Panc1 (cell line): Measurements from ENCODE around the gene TK2. TPM values are rescaled to one million over a fixed set of nuclear protein-coding genes. Genes with fewer than 3 reads are reported as not detected.

Experiments
- ATAC-seq: fragments of 200-7000 bp; cut with Tn5 transposase; 2 replicates; pipeline ENCODE4 v1.9.1; 2020; ENCODE audit warnings: mild to moderate bottlenecking, moderate library complexity
- BruUV-seq: library from RNA; stranded (reverse); fragments of 400-500 nt; replicated peaks from 2 replicates; lab custom pipeline; 2021; lab: Mats Ljungman, UMichigan
- CTCF ChIA-PET: fragments of 300-600 bp; sonication (Branson Sonifier 250); formaldehyde crosslinking; loops from one replicate; lab custom pipeline; 2022; ENCODE audit warnings: antibody characterized with exemption; lab: Charles Lee
- POLR2A ChIA-PET: fragments of 300-600 bp; sonication (Branson Sonifier 250); formaldehyde crosslinking; loops from one replicate; lab custom pipeline; 2022; ENCODE audit warnings: antibody characterized with exemption; lab: Charles Lee
- DNase-seq: peaks from one replicate; pipeline ENCODE4 v3.0.0-alpha.2; 2010; ENCODE audit warnings: low read depth, low spot score
- H3K27ac ChIP-seq: 2 replicates; pipeline ENCODE4 v1.5.1; 2011; ENCODE audit warnings: mild to moderate bottlenecking, low read length, inconsistent platforms
- H3K27me3 ChIP-seq: fragments of 200-500 bp; sonication (Bioruptor generic); 2 replicates; pipeline ENCODE4 v1.6.0; 2014; ENCODE audit warnings: low read length, inconsistent platforms; ENCODE audit not compliant: control insufficient read depth, insufficient read depth
- H3K36me3 ChIP-seq: fragments of 200-500 bp; sonication (Bioruptor generic); 2 replicates; pipeline ENCODE4 v1.5.1; 2014; ENCODE audit warnings: inconsistent platforms, mild to moderate bottlenecking, low read length, moderate library complexity; ENCODE audit not compliant: control insufficient read depth, insufficient read depth
- H3K4me1 ChIP-seq: 2 replicates; pipeline ENCODE4 v1.5.1; 2011; ENCODE audit warnings: inconsistent platforms, mild to moderate bottlenecking, low read length, moderate library complexity; ENCODE audit not compliant: control insufficient read depth, insufficient read depth
- H3K4me3 ChIP-seq, 2 experiments: 2 replicates each; pipeline ENCODE4 v1.5.1; 2011 to 2012; ENCODE audit warnings: low read depth in 2 of 2, low read length in 2 of 2, mild to moderate bottlenecking in 2 of 2, inconsistent platforms in 1 of 2, moderate library complexity in 1 of 2
- H3K9me3 ChIP-seq: fragments of 200-500 bp; sonication (Bioruptor generic); 2 replicates; pipeline ENCODE4 v1.5.1; 2014; ENCODE audit warnings: low read depth, mild to moderate bottlenecking, inconsistent platforms, low read length, moderate library complexity; ENCODE audit not compliant: control insufficient read depth, insufficient read depth
- POLR2AphosphoS5 ChIP-seq: IDR thresholded peaks from 2 replicates; pipeline ENCODE4 v1.6.1; 2012; ENCODE audit warnings: mild to moderate bottlenecking, low read depth, low read length, moderate library complexity
- SIN3A ChIP-seq: IDR thresholded peaks from 2 replicates; pipeline ENCODE4 v1.6.1; 2012; ENCODE audit warnings: low read depth, mild to moderate bottlenecking, low read length, moderate library complexity, borderline replicate concordance; ENCODE audit not compliant: insufficient read depth
- TCF7L2 ChIP-seq: IDR thresholded peaks from 2 replicates; pipeline ENCODE4 v1.6.1; 2011; ENCODE audit warnings: mild to moderate bottlenecking, low read depth, low read length, inconsistent platforms
- in situ Hi-C: cut with HindIII; loops from 2 replicates; pipeline ENCODE4 v1.10.0; 2016; ENCODE audit warnings: low sequenced_read_pairs, low pct_unique_long_range_greater_than_20kb
- intact Hi-C: fragments of 100-400 bp; cut with micrococcal nuclease; formaldehyde crosslinking; loops from one replicate; pipeline ENCODE4 v1.10.0; 2022; ENCODE audit not compliant: unreplicated experiment
- total RNA-seq: library from RNA; stranded (reverse); gene quantifications from one replicate; pipeline ENCODE4 v1.2.1, GENCODE V29; 2021; ENCODE audit not compliant: unreplicated experiment
- TF ChIP-seq, protein P1 (sequence below): fragments of 450-650 bp; IDR thresholded peaks from 2 replicates; pipeline ENCODE4 v1.5.1; 2017; ENCODE audit warnings: mild to moderate bottlenecking
- TF ChIP-seq, protein P2 (sequence below), 2 experiments: IDR thresholded peaks; 2 replicates each; pipeline ENCODE4 v1.6.1; 2011 to 2012; ENCODE audit warnings: low read depth in 2 of 2, control low read depth in 1 of 2, low read length in 1 of 2, mild to moderate bottlenecking in 1 of 2, moderate library complexity in 1 of 2; ENCODE audit not compliant: insufficient read depth in 1 of 2

Gene TK2
- total RNA-seq, 1 experiment from 2014 or later, result 17.1 TPM

DNA sequence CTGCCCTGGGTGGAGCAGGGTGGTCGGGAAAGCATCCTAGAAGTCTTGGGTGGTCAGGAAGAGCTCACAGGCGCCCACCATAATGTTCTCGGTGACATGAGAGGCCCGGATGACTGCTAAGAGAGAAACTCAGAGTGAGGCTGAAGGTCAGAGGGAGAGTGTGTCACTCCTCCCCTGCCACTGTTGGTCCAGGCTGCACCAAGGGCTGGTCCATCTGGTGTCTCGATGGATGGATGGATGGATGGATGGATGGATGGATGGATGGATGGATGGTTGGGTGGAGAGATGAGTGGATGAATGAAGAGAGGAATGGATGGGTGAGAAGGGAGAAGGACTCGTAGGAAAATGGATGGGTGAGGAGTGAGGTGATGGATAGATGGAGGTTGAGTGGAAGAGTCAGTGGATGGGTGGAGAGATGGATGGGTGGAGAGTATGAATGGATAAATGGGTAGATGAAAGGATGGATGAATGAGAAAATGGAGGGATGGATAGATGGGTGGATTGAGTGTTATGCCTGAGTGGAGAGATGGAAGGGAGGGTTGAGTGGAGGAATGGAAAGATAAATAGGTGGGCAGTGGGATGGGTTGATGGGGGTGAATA is 79.9 kb downstream of the TK2 start:
- BruUV-seq, result no TSS peak
- no peak overlapping the region for H3K27ac ChIP-seq
- POLR2A ChIA-PET, result no interaction called here
- CTCF ChIA-PET, result no interaction called here
- H3K9me3 ChIP-seq, result no peaks in the 10 kb centered on the region
- no peaks in the 10 kb centered on the region for H3K36me3 ChIP-seq
- no peaks in the 10 kb centered on the region for H3K27me3 ChIP-seq
- intact Hi-C loops, result no loop called here
- ATAC-seq, result no peak
- TF ChIP-seq POLR2AphosphoS5 (no peak), SIN3A (no peak), TCF7L2 (no peak)
- TF ChIP-seq, protein P1, sequence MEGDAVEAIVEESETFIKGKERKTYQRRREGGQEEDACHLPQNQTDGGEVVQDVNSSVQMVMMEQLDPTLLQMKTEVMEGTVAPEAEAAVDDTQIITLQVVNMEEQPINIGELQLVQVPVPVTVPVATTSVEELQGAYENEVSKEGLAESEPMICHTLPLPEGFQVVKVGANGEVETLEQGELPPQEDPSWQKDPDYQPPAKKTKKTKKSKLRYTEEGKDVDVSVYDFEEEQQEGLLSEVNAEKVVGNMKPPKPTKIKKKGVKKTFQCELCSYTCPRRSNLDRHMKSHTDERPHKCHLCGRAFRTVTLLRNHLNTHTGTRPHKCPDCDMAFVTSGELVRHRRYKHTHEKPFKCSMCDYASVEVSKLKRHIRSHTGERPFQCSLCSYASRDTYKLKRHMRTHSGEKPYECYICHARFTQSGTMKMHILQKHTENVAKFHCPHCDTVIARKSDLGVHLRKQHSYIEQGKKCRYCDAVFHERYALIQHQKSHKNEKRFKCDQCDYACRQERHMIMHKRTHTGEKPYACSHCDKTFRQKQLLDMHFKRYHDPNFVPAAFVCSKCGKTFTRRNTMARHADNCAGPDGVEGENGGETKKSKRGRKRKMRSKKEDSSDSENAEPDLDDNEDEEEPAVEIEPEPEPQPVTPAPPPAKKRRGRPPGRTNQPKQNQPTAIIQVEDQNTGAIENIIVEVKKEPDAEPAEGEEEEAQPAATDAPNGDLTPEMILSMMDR, result no peak
- TF ChIP-seq, protein P2, sequence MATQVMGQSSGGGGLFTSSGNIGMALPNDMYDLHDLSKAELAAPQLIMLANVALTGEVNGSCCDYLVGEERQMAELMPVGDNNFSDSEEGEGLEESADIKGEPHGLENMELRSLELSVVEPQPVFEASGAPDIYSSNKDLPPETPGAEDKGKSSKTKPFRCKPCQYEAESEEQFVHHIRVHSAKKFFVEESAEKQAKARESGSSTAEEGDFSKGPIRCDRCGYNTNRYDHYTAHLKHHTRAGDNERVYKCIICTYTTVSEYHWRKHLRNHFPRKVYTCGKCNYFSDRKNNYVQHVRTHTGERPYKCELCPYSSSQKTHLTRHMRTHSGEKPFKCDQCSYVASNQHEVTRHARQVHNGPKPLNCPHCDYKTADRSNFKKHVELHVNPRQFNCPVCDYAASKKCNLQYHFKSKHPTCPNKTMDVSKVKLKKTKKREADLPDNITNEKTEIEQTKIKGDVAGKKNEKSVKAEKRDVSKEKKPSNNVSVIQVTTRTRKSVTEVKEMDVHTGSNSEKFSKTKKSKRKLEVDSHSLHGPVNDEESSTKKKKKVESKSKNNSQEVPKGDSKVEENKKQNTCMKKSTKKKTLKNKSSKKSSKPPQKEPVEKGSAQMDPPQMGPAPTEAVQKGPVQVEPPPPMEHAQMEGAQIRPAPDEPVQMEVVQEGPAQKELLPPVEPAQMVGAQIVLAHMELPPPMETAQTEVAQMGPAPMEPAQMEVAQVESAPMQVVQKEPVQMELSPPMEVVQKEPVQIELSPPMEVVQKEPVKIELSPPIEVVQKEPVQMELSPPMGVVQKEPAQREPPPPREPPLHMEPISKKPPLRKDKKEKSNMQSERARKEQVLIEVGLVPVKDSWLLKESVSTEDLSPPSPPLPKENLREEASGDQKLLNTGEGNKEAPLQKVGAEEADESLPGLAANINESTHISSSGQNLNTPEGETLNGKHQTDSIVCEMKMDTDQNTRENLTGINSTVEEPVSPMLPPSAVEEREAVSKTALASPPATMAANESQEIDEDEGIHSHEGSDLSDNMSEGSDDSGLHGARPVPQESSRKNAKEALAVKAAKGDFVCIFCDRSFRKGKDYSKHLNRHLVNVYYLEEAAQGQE (IDR thresholded peaks at IDR 0.05; ENCODE audit: insufficient read depth in 1 of 2, low read depth in 2 of 2, low read length in 1 of 2), result no peak
- DNase-seq, result no peak
- H3K4me1 ChIP-seq, result no peaks in the 10 kb centered on the region
- in situ Hi-C loops, result no loop called here
- H3K4me3 ChIP-seq, result no peak overlapping the region

DNA sequence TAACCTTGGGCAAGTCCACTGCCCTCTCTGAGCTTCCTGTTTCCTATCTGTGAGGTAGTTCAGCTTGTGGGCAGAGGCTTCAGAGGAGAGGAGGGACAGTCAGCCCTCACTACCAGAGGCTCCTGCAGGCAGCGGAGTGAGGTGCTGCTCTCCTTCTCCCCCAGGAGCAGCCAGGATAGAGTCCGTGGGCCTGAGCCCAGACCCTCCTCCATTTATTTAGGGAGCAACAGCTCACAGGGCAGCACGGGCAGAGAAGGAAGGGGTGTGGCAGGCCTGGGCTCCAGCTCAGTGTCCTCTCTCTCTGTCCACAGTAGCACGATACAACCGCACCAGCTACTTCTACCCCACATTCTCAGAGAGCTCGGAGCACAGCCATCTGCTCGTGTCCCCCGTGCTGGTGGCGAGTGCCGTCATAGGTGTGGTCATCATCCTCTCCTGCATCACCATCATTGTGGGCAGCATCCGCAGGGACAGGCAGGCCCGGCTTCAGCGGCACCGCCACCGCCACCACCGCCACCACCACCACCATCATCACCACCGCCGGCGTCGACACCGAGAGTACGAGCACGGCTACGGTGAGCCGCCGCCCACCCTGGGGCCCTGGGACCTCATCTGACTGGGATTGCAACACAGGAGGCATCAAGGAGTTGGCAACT is 80.5 kb downstream of the TK2 start:
- BruUV-seq, result no TSS peak
- no peak for ATAC-seq
- CTCF ChIA-PET, result no interaction called here

More for the DNA sequence above, 80.5 kb downstream of the TK2 start:
- no peak overlapping the region for H3K4me3 ChIP-seq
- POLR2A ChIA-PET, result no interaction called here
- no peaks in the 10 kb centered on the region for H3K36me3 ChIP-seq
- no peak overlapping the region for H3K27ac ChIP-seq
- intact Hi-C loops (no loop called here), in situ Hi-C loops (no loop called here)
- H3K27me3 ChIP-seq, result 0 out of 2 replicates have a peak, but pooled peaks cover 2% of the 10 kb centered on the region
- DNase-seq, result no peak
- no peaks in the 10 kb centered on the region for H3K4me1 ChIP-seq
- H3K9me3 ChIP-seq, result no peaks in the 10 kb centered on the region
- no peak for TF ChIP-seq SIN3A
- no peak for TF ChIP-seq POLR2AphosphoS5
- TF ChIP-seq, protein P2 (IDR thresholded peaks at IDR 0.05; ENCODE audit: insufficient read depth in 1 of 2, low read depth in 2 of 2, low read length in 1 of 2), result no peak
- TF ChIP-seq, protein P1, result no peak
- TF ChIP-seq TCF7L2, result no peak
